SK-N-SH (cell line): ENCODE measurements around the gene SUCLG2. TPM values are rescaled to one million over a fixed set of nuclear protein-coding genes. Genes with fewer than 3 reads are reported as not detected.

ENCODE experiments used
- CTCF ChIA-PET: fragments of 300-600, 350-600 bp; formaldehyde crosslinking; extraction: SDS; loops from one replicate; lab custom pipeline; 2021; lab: Yijun Ruan, JAX
- POLR2A ChIA-PET: fragments of 350-600 bp; sonication (Branson Sonifier 250); formaldehyde crosslinking; extraction: SDS; loops from one replicate; lab custom pipeline; 2020; ENCODE audit warnings: antibody characterized with exemption, inconsistent platforms; lab: Yijun Ruan, JAX
- DNase-seq: peaks from one replicate; pipeline ENCODE4 v3.0.0; 2012
- H2AFZ ChIP-seq: fragments of 200-600 bp; sonication (generic); 2 replicates; pipeline ENCODE4 v1.8.1; 2016; ENCODE audit warnings: antibody characterized with exemption, mild to moderate bottlenecking, low read depth
- H3F3A ChIP-seq: fragments of 200-600 bp; sonication (generic); replicated peaks from 2 replicates; pipeline ENCODE3; 2016; ENCODE audit warnings: antibody characterized with exemption, mild to moderate bottlenecking; ENCODE audit not compliant: insufficient read depth
- H3K27ac ChIP-seq, 2 experiments: fragments of 200-500 bp in 1 of 2; fragments of 200-600 bp in 1 of 2; sonication (Bioruptor generic) in 1 of 2; sonication (generic), shearing (Covaris generic) in 1 of 2; 2 replicates each; pipeline versions ENCODE4 v1.5.1 to v1.6.1; 2014 to 2016; ENCODE audit warnings: low read depth in 2 of 2, inconsistent platforms in 1 of 2, low read length in 1 of 2, mild to moderate bottlenecking in 1 of 2, mixed read lengths in 1 of 2
- H3K27me3 ChIP-seq: fragments of 200-600 bp; sonication (generic), shearing (Covaris generic); 2 replicates; pipeline ENCODE4 v1.6.1; 2016; ENCODE audit warnings: mixed run types; ENCODE audit not compliant: insufficient read depth
- H3K36me3 ChIP-seq, 2 experiments: fragments of 200-500 bp in 1 of 2; fragments of 200-600 bp in 1 of 2; sonication (Bioruptor generic) in 1 of 2; sonication (generic) in 1 of 2; replicated peaks in 1 of 2; 2 replicates each; pipeline versions ENCODE3 to v1.5.1; 2014 to 2016; ENCODE audit warnings: low read length in 1 of 2, mild to moderate bottlenecking in 1 of 2; ENCODE audit not compliant: insufficient read depth in 2 of 2, control insufficient read depth in 1 of 2
- H3K4me1 ChIP-seq, 2 experiments: fragments of 200-500 bp in 1 of 2; fragments of 200-600 bp in 1 of 2; sonication (Bioruptor generic) in 1 of 2; sonication (generic), shearing (Covaris generic) in 1 of 2; 2 replicates each; pipeline versions ENCODE4 v1.5.1 to v1.6.1; 2014 to 2016; ENCODE audit warnings: low read depth in 1 of 2, low read length in 1 of 2, mixed run types in 1 of 2; ENCODE audit not compliant: insufficient read depth in 2 of 2, control insufficient read depth in 1 of 2
- H3K4me2 ChIP-seq: fragments of 200-600 bp; sonication (generic), shearing (Covaris generic); 2 replicates; pipeline ENCODE4 v1.6.1; 2017; ENCODE audit warnings: mixed run types
- H3K4me3 ChIP-seq, 2 experiments: fragments of 200-500 bp in 1 of 2; fragments of 200-600 bp in 1 of 2; sonication (Bioruptor generic) in 1 of 2; sonication (generic), shearing (Covaris generic) in 1 of 2; 2 replicates each; pipeline versions ENCODE4 v1.5.1 to v1.8.1; 2014 to 2016; ENCODE audit warnings: low read depth in 2 of 2, inconsistent platforms in 1 of 2, low read length in 1 of 2, mild to moderate bottlenecking in 1 of 2, mixed read lengths in 1 of 2, moderate library complexity in 1 of 2
- H3K79me2 ChIP-seq: fragments of 200-600 bp; sonication (generic); 2 replicates; pipeline ENCODE4 v1.8.1; 2017; ENCODE audit warnings: mild to moderate bottlenecking; ENCODE audit not compliant: insufficient read depth
- H3K9ac ChIP-seq: fragments of 200-600 bp; sonication (generic); 2 replicates; pipeline ENCODE4 v1.6.1; 2017; ENCODE audit warnings: mixed run types
- H3K9me2 ChIP-seq: fragments of 200-600 bp; sonication (generic); 2 replicates; pipeline ENCODE4 v1.6.1; 2017; ENCODE audit warnings: mixed run types
- H3K9me3 ChIP-seq: fragments of 200-600 bp; sonication (generic); 2 replicates; pipeline ENCODE4 v1.6.1; 2017; ENCODE audit warnings: mixed run types, mild to moderate bottlenecking, moderate library complexity
- H4K20me1 ChIP-seq: fragments of 200-600 bp; sonication (generic); 2 replicates; pipeline ENCODE4 v1.6.1; 2017; ENCODE audit warnings: mild to moderate bottlenecking, mixed run types; ENCODE audit not compliant: insufficient read depth
- CHD2 ChIP-seq: fragments of 150-350 bp; IDR thresholded peaks from 2 replicates; pipeline ENCODE4 v1.6.1; 2018; ENCODE audit warnings: low read length; ENCODE audit not compliant: partially characterized antibody
- ELF1 ChIP-seq: IDR thresholded peaks from 2 replicates; pipeline ENCODE4 v1.4.0; 2012
- FOSL2 ChIP-seq: IDR thresholded peaks from 2 replicates; pipeline ENCODE4 v1.4.0; 2012; ENCODE audit warnings: low read depth, mild to moderate bottlenecking, moderate library complexity, borderline replicate concordance
- GABPA ChIP-seq: IDR thresholded peaks from 2 replicates; pipeline ENCODE4 v1.4.0; 2012; ENCODE audit warnings: low read depth, mild to moderate bottlenecking
- GATA2 ChIP-seq: sonication (generic); formaldehyde crosslinking; IDR thresholded peaks from 2 replicates; pipeline ENCODE4 v1.5.0; 2020; ENCODE audit warnings: mild to moderate bottlenecking, missing genetic modification reagents
- JUND ChIP-seq: IDR thresholded peaks from 2 replicates; pipeline ENCODE4 v1.4.0; 2012
- NRF1 ChIP-seq: IDR thresholded peaks from 2 replicates; pipeline ENCODE4 v1.6.1; 2012; ENCODE audit warnings: low read depth, mild to moderate bottlenecking, low read length
- POLR2AphosphoS5 ChIP-seq: IDR thresholded peaks from 2 replicates; pipeline ENCODE4 v1.6.1; 2012; ENCODE audit warnings: low read depth, low read length
- RCOR1 ChIP-seq: fragments of 150-350 bp; IDR thresholded peaks from 2 replicates; pipeline ENCODE4 v1.6.1; 2017; ENCODE audit warnings: antibody characterized with exemption, low read length
- RFX5 ChIP-seq: IDR thresholded peaks from 2 replicates; pipeline ENCODE4 v1.6.1; 2012; ENCODE audit warnings: mild to moderate bottlenecking, improper control_type of control experiment, low read length
- SMC3 ChIP-seq: IDR thresholded peaks from 2 replicates; pipeline ENCODE4 v1.6.1; 2012; ENCODE audit warnings: low read depth, low read length, improper control_type of control experiment
- TCF12 ChIP-seq: IDR thresholded peaks from 2 replicates; pipeline ENCODE4 v1.4.0; 2012
- TEAD4 ChIP-seq: IDR thresholded peaks from 2 replicates; pipeline ENCODE4 v1.4.0; 2012; ENCODE audit warnings: mild to moderate bottlenecking, borderline replicate concordance; ENCODE audit not compliant: insufficient read depth
- WGBS: methylation state at CpG from one replicate; pipeline ENCODE4 v1.1.6; 2017; ENCODE audit warnings: low lambda C conversion rate; 5-methylcytosine and 5-hydroxymethylcytosine counted together
- polyA plus RNA-seq, 3 experiments: library from polyadenylated mRNA; depleted of rRNA; stranded (reverse); fragments of >200 nt; gene quantifications; 2 replicates each; pipeline ENCODE4 v1.2.3, GENCODE V29; 2012
- TF ChIP-seq, protein P1 (sequence below): IDR thresholded peaks from 2 replicates; pipeline ENCODE4 v1.4.0; 2012; ENCODE audit warnings: low read depth, borderline replicate concordance
- TF ChIP-seq, protein P2 (sequence below): IDR thresholded peaks from 2 replicates; pipeline ENCODE4 v1.4.0; 2012; ENCODE audit warnings: low read depth, borderline replicate concordance
- TF ChIP-seq, protein P3 (sequence below): fragments of 150-350 bp; IDR thresholded peaks from 2 replicates; pipeline ENCODE4 v1.6.1; 2016; ENCODE audit warnings: mild to moderate bottlenecking, low read depth, low read length
- TF ChIP-seq, protein P4 (sequence below): fragments of 200-600 bp; sonication (generic); IDR thresholded peaks from 2 replicates; pipeline ENCODE4 v1.6.1; 2017; ENCODE audit warnings: antibody characterized with exemption, mild to moderate bottlenecking, moderate library complexity

The SUCLG2 gene
- polyA plus RNA-seq, 1 of the 3 experiments (the other 2 are of a cell fraction), result 20.2 TPM

DNA sequence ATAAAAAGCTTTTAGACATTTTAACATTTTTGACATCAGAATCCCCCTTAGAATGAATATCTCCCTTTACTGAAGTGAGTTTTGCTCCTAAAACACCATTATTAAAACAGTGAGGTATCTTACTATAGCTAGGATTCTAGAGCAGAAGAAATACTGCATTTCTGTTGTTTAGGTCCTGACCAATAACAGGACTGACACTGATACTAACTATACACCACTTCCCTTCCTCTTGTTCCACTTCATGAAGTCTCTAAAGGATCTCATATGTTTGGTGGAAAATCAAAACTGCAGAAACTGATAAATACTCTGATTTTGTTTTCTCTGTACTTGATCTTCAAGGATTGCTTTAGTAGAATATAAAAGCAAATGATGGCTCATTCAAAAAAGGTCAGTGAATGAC is 230.7 kb downstream of the SUCLG2 start:
- Histone ChIP-seq H2AFZ (no peak overlapping the region), H4K20me1 (no peaks in the 10 kb centered on the region), H3K4me3 (no peak overlapping the region), H3F3A (peaks cover 5% of the 10 kb centered on the region), H3K27ac (no peak overlapping the region), H3K9me2 (no peaks in the 10 kb centered on the region), H3K4me2 (no peak overlapping the region), H3K4me1 (no peaks in the 10 kb centered on the region)
- POLR2A ChIA-PET, result no interaction called here
- TF ChIP-seq, protein P1, sequence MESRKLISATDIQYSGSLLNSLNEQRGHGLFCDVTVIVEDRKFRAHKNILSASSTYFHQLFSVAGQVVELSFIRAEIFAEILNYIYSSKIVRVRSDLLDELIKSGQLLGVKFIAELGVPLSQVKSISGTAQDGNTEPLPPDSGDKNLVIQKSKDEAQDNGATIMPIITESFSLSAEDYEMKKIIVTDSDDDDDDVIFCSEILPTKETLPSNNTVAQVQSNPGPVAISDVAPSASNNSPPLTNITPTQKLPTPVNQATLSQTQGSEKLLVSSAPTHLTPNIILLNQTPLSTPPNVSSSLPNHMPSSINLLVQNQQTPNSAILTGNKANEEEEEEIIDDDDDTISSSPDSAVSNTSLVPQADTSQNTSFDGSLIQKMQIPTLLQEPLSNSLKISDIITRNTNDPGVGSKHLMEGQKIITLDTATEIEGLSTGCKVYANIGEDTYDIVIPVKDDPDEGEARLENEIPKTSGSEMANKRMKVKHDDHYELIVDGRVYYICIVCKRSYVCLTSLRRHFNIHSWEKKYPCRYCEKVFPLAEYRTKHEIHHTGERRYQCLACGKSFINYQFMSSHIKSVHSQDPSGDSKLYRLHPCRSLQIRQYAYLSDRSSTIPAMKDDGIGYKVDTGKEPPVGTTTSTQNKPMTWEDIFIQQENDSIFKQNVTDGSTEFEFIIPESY, result no peak
- TF ChIP-seq GATA2 (CRISPR knock-in tag) (no peak), TEAD4 (no peak), RCOR1 (no peak)
- TF ChIP-seq, all 33 proteins: peak for 0
- Histone ChIP-seq H3K27me3 (no peaks in the 10 kb centered on the region), H3K9me3 (0 out of 2 replicates have a peak, but pooled peaks cover 12% of the 10 kb centered on the region), H3K36me3 (peaks cover 0 to 7% of the 10 kb centered on the region in 2 experiments), H3K79me2 (no peaks in the 10 kb centered on the region), H3K9ac (no peak overlapping the region)
- CTCF ChIA-PET, result no interaction called here
- no peak for DNase-seq

DNA sequence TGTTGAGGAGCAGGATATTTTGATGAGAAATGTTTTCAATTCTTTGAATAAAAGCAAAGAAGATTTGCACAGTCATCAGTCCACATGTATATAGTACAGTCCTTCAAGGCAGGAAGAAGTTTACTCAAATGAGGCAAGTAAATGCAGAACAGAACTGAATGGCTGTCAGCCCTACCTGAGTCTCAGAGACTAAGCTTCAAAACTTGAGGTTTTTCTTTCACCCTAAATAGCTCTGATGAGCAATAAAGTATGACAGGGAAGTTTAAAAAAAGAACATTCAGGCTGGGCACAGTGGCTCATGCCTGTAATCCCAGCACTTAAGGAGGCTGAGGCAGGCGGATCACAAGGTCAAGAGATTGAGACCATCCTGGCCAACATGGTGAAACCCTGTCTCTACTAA is 232.5 kb downstream of the SUCLG2 start:
- H3K36me3 ChIP-seq, result peaks cover 0 to 7% of the 10 kb centered on the region in 2 experiments
- POLR2A ChIA-PET, result no interaction called here
- CTCF ChIA-PET, result no interaction called here
- H3K9me2 ChIP-seq, result no peaks in the 10 kb centered on the region
- TF ChIP-seq JUND, result no peak
- TF ChIP-seq, protein P2, sequence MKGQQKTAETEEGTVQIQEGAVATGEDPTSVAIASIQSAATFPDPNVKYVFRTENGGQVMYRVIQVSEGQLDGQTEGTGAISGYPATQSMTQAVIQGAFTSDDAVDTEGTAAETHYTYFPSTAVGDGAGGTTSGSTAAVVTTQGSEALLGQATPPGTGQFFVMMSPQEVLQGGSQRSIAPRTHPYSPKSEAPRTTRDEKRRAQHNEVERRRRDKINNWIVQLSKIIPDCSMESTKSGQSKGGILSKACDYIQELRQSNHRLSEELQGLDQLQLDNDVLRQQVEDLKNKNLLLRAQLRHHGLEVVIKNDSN, result no peak
- TF ChIP-seq SMC3, result no peak
- TF ChIP-seq TCF12, result no peak
- no peak for TF ChIP-seq FOSL2
- TF ChIP-seq ELF1, result no peak
- TF ChIP-seq, protein P3, sequence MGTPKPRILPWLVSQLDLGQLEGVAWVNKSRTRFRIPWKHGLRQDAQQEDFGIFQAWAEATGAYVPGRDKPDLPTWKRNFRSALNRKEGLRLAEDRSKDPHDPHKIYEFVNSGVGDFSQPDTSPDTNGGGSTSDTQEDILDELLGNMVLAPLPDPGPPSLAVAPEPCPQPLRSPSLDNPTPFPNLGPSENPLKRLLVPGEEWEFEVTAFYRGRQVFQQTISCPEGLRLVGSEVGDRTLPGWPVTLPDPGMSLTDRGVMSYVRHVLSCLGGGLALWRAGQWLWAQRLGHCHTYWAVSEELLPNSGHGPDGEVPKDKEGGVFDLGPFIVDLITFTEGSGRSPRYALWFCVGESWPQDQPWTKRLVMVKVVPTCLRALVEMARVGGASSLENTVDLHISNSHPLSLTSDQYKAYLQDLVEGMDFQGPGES, result no peak
- TF ChIP-seq CHD2, result no peak
- TF ChIP-seq POLR2AphosphoS5, result no peak
- TF ChIP-seq, protein P4, sequence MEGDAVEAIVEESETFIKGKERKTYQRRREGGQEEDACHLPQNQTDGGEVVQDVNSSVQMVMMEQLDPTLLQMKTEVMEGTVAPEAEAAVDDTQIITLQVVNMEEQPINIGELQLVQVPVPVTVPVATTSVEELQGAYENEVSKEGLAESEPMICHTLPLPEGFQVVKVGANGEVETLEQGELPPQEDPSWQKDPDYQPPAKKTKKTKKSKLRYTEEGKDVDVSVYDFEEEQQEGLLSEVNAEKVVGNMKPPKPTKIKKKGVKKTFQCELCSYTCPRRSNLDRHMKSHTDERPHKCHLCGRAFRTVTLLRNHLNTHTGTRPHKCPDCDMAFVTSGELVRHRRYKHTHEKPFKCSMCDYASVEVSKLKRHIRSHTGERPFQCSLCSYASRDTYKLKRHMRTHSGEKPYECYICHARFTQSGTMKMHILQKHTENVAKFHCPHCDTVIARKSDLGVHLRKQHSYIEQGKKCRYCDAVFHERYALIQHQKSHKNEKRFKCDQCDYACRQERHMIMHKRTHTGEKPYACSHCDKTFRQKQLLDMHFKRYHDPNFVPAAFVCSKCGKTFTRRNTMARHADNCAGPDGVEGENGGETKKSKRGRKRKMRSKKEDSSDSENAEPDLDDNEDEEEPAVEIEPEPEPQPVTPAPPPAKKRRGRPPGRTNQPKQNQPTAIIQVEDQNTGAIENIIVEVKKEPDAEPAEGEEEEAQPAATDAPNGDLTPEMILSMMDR, result no peak
- TF ChIP-seq RFX5, result no peak
- TF ChIP-seq GABPA, result no peak
- TF ChIP-seq NRF1, result no peak
- 0 out of 4 replicates have a peak, but pooled peaks cover 0 to 2% of the 10 kb centered on the region in 2 experiments for H3K4me1 ChIP-seq
- no peaks in the 10 kb centered on the region for H3K79me2 ChIP-seq
- no peak overlapping the region for H3K9ac ChIP-seq
- H3F3A ChIP-seq, result peaks cover 11% of the 10 kb centered on the region
- no peak overlapping the region for H3K4me2 ChIP-seq
- 100% methylated on average over 1 of the region's 1 CpG for WGBS
- H3K27ac ChIP-seq, result no peak overlapping the region
- H4K20me1 ChIP-seq, result no peaks in the 10 kb centered on the region
- DNase-seq, result no peak
- no peak overlapping the region for H3K4me3 ChIP-seq
- H3K27me3 ChIP-seq, result no peaks in the 10 kb centered on the region
- H3K9me3 ChIP-seq, result 0 out of 2 replicates have a peak, but pooled peaks cover 12% of the 10 kb centered on the region
- no peak overlapping the region for H2AFZ ChIP-seq
